A673 (cell line): Measurements from ENCODE around the gene ZNF511. TPM values are rescaled to one million over a fixed set of nuclear protein-coding genes. Genes with fewer than 3 reads are reported as not detected.

Experiments
- BruUV-seq: library from RNA; stranded (reverse); fragments of 400-500 nt; replicated peaks from 2 replicates; lab custom pipeline; 2021; lab: Mats Ljungman, UMichigan
- CTCF ChIA-PET: fragments of 300-600 bp; sonication (Branson Sonifier 250); formaldehyde crosslinking; loops from one replicate; lab custom pipeline; 2022; ENCODE audit warnings: antibody characterized with exemption; lab: Charles Lee
- POLR2A ChIA-PET: fragments of 300-600 bp; sonication (Branson Sonifier 250); formaldehyde crosslinking; loops from one replicate; lab custom pipeline; 2022; ENCODE audit warnings: antibody characterized with exemption; ENCODE audit not compliant: low non-redundant PET; lab: Charles Lee
- DNase-seq: peaks from one replicate; pipeline ENCODE4 v3.0.0-alpha.2; 2015; ENCODE audit warnings: low spot score
- H3K27ac ChIP-seq: fragments of 200-600 bp; sonication (generic); 2 replicates; pipeline ENCODE4 v1.5.1; 2016; ENCODE audit warnings: mixed run types, low read depth, mild to moderate bottlenecking, mixed read lengths, antibody characterized with exemption, low read length; ENCODE audit not compliant: poor library complexity, severe bottlenecking
- H3K27me3 ChIP-seq: fragments of 200-600 bp; sonication (generic); replicated peaks from 2 replicates; pipeline ENCODE4 v1.6.1; 2017; ENCODE audit warnings: mixed run types, low read depth, mild to moderate bottlenecking, mixed read lengths, antibody characterized with exemption, low read length; ENCODE audit not compliant: insufficient read depth, poor library complexity
- H3K36me3 ChIP-seq: fragments of 200-600 bp; sonication (generic); 2 replicates; pipeline ENCODE4 v1.6.1; 2016; ENCODE audit warnings: mixed run types, mild to moderate bottlenecking, mixed read lengths, antibody characterized with exemption, low read length; ENCODE audit not compliant: insufficient read depth, poor library complexity, severe bottlenecking
- H3K4me1 ChIP-seq: fragments of 200-600 bp; sonication (generic); 2 replicates; pipeline ENCODE4 v1.6.1; 2017; ENCODE audit warnings: mixed run types, mild to moderate bottlenecking, mixed read lengths, antibody characterized with exemption, low read length; ENCODE audit not compliant: insufficient read depth, poor library complexity, severe bottlenecking
- H3K4me3 ChIP-seq: fragments of 200-600 bp; sonication (generic); 2 replicates; pipeline ENCODE4 v1.5.1; 2016; ENCODE audit warnings: low read depth, mixed run types, mild to moderate bottlenecking, mixed read lengths, low read length; ENCODE audit not compliant: poor library complexity, severe bottlenecking
- H3K9me3 ChIP-seq: fragments of 200-600 bp; sonication (generic); 2 replicates; pipeline ENCODE4 v1.6.1; 2016; ENCODE audit warnings: mixed run types, low read depth, mild to moderate bottlenecking, mixed read lengths, antibody characterized with exemption, low read length; ENCODE audit not compliant: poor library complexity, severe bottlenecking
- EZH2 ChIP-seq: fragments of 200-600 bp; sonication (generic); IDR thresholded peaks from 2 replicates; pipeline ENCODE4 v1.6.1; 2017; ENCODE audit warnings: borderline replicate concordance, low read depth, mild to moderate bottlenecking, mixed read lengths, antibody characterized with exemption, low read length; ENCODE audit not compliant: poor library complexity, severe bottlenecking
- intact Hi-C: fragments of 100-400 bp; cut with micrococcal nuclease; formaldehyde crosslinking; loops from one replicate; pipeline ENCODE4 v1.10.0; 2022; ENCODE audit not compliant: unreplicated experiment
- total RNA-seq: library from RNA; stranded (reverse); gene quantifications from 2 replicates; pipeline ENCODE4 v1.2.3, GENCODE V29; 2021
- TF ChIP-seq, protein P1 (sequence below): fragments of 300-800, 200-600 bp; sonication (generic); conservative IDR thresholded peaks from 2 replicates; pipeline ENCODE4 v1.5.1; 2017; ENCODE audit warnings: low read depth, mild to moderate bottlenecking, antibody characterized with exemption, low read length, moderate library complexity, mixed read lengths

The ZNF511 gene
- total RNA-seq, 1 experiment from 2014 or later: 61.4 TPM

DNA sequence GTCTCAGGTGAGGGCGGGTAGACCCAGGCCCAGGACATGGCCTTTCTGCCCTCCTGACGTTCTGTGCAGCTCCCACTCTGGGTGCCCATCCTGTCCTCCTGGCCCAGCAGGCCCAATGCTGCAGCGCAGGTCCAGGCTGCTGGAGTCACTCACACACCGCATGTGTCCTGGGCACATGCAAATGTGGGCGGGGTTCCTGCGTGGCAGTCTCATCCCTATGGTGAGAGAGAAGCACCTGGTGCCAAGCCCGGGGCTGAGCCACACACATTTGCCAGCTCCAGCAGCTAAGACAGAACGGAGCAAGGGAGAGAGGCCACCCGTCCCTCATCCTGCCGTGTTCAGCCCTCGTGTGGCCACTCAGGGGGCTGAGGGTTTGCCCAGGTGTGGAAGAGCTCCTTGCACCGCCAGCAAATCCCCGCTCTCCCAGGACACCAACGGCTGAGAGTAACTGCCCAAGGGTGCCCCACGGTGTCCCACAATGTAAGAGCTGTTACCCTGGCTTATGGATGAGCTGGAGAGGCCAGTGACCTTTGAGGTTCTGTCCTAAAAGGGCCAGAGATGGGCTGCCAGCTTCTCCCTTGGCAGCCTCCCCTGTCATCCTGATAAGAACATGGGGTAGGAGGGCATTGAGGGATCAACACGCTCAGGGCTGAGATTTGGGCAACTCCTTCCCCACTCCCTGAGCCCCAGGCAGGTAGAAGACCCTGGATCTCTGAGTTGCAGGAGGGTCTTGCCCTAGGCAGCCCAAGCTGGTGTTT lies 44.7 kb downstream of the ZNF511 start:
- Histone ChIP-seq H3K27ac (no peak overlapping the region), H3K4me3 (no peak overlapping the region), H3K27me3 (no peaks in the 10 kb centered on the region), H3K36me3 (no peaks in the 10 kb centered on the region), H3K9me3 (no peaks in the 10 kb centered on the region), H3K4me1 (no peaks in the 10 kb centered on the region)
- CTCF ChIA-PET: no interaction called here
- DNase-seq: no peak
- TF ChIP-seq EZH2: no peak
- TF ChIP-seq, protein P1, sequence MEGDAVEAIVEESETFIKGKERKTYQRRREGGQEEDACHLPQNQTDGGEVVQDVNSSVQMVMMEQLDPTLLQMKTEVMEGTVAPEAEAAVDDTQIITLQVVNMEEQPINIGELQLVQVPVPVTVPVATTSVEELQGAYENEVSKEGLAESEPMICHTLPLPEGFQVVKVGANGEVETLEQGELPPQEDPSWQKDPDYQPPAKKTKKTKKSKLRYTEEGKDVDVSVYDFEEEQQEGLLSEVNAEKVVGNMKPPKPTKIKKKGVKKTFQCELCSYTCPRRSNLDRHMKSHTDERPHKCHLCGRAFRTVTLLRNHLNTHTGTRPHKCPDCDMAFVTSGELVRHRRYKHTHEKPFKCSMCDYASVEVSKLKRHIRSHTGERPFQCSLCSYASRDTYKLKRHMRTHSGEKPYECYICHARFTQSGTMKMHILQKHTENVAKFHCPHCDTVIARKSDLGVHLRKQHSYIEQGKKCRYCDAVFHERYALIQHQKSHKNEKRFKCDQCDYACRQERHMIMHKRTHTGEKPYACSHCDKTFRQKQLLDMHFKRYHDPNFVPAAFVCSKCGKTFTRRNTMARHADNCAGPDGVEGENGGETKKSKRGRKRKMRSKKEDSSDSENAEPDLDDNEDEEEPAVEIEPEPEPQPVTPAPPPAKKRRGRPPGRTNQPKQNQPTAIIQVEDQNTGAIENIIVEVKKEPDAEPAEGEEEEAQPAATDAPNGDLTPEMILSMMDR: no peak
- intact Hi-C loops: no loop called here
- no TSS peak for BruUV-seq
- POLR2A ChIA-PET: no interaction called here

DNA sequence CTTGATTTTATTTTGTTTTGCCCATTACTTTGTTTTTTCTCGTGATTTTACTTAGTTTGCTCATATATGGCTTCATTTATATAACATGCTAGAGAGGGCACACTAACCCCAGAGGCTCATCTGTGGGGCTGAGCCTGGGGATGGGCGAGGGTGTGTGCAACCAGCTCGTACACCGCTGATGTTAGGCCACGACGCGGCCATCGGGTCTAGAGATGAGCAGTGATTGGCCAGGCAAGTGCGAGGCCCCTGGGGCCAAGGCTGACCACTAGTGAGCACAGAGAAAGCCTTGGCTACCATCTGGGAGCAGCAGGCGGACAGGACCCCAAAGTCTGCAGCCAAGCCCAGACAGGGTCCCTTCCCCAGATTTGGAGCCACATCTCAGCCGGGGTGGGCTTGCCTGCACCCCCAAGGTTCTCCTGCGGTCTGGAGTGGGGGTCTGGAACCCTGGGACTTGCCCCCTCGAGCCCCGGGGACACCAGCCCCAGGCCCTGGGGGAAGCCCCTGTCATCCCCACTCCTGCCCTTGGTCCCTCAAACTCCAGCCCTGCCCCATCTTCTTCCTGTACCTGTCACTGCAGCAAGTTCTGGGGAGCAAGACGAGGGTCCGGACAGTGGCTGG lies 45.4 kb downstream of the ZNF511 start:
- Histone ChIP-seq H3K4me3 (no peak overlapping the region), H3K27ac (no peak overlapping the region), H3K27me3 (no peaks in the 10 kb centered on the region), H3K36me3 (no peaks in the 10 kb centered on the region), H3K9me3 (no peaks in the 10 kb centered on the region), H3K4me1 (no peaks in the 10 kb centered on the region)
- no peak for TF ChIP-seq EZH2
- TF ChIP-seq, protein P1: no peak
- CTCF ChIA-PET: no interaction called here
- DNase-seq: no peak
- POLR2A ChIA-PET: no interaction called here
- BruUV-seq: no TSS peak
- intact Hi-C loops: no loop called here

DNA sequence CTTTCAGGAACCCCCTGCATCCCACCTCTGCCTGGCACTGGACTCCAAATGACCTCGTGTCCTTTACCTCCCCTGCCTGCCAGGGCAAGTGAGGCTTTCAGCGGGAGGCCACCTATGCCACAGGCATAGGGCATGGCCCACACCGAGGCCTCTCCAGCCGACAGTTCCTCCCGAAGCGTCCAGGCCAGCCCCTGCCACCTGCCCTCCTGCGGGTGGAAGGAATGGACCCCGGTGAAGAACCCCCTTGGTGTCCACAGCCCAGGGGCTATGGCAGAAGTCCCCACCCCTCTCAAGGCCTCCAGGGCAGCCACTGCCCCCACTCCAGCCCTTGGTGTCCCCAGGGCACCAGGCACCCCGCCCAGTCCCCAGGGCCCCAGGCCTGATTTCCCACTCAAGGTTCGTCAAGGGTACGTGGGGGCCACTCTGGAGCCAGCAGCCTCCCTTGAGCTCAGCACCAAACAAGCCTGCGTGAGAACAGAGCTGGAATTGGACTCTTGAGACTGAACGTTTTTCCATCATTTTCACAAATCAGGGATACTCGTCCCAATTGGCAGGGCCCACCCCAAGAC lies 46.0 kb downstream of the ZNF511 start:
- BruUV-seq: no TSS peak
- no peaks in the 10 kb centered on the region for H3K36me3 ChIP-seq
- H3K27me3 ChIP-seq: no peaks in the 10 kb centered on the region
- ChIA-PET CTCF (no interaction called here), POLR2A (no interaction called here)
- H3K4me3 ChIP-seq: no peak overlapping the region
- intact Hi-C loops: no loop called here
- H3K27ac ChIP-seq: no peak overlapping the region
- TF ChIP-seq, protein P1: no peak
- TF ChIP-seq EZH2: no peak
- no peaks in the 10 kb centered on the region for H3K9me3 ChIP-seq
- H3K4me1 ChIP-seq: no peaks in the 10 kb centered on the region
- DNase-seq: no peak
